Measurements from ENCODE around the gene PTPRT.

- no peak for TF ChIP-seq HDGF (IDR thresholded peaks at IDR 0.05; ENCODE audit: borderline replicate concordance)
- TF ChIP-seq SP1 (IDR thresholded peaks at IDR 0.05), result no peak
- TF ChIP-seq ELF4 (IDR thresholded peaks at IDR 0.05), result no peak
- no peak for TF ChIP-seq TARDBP (IDR thresholded peaks at IDR 0.05)
- TF ChIP-seq FOXA1 (IDR thresholded peaks at IDR 0.05), result no peak
- TF ChIP-seq FOXK2 (IDR thresholded peaks at IDR 0.05), result no peak
- TF ChIP-seq ARNT (IDR thresholded peaks at IDR 0.05), result no peak
- no peak for TF ChIP-seq L3MBTL2 (conservative IDR thresholded peaks at IDR 0.05)
- no peak for TF ChIP-seq NFRKB (IDR thresholded peaks at IDR 0.05)
- no peak for TF ChIP-seq SUZ12 (IDR thresholded peaks at IDR 0.05)
Observed at GRCh38 chr20:42955713-42956112, 234.0 kb downstream of the PTPRT start.
